ENCODE data around the gene ZFAND3.

The ZFAND3 gene

DNA sequence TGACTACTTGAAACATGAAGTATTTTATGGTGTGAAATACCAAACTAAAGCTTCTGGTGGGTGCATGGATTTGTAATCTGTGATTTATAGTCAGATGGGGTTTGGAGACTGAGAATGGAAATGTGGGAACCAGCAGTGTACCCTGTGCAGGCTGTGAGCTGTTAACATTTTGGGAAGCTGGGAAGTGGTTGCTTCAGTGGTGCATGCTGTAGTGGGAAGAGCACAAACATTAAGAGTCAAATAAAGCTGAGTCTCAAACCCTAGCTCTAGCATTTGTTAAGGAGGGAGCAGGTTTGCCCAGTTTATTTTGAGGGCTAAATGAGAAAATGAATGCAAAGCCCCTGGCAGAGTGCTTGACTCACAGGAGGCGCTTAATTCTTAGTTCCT lies 235.7 kb downstream of the ZFAND3 start:
- no peak for DNase-seq

DNA sequence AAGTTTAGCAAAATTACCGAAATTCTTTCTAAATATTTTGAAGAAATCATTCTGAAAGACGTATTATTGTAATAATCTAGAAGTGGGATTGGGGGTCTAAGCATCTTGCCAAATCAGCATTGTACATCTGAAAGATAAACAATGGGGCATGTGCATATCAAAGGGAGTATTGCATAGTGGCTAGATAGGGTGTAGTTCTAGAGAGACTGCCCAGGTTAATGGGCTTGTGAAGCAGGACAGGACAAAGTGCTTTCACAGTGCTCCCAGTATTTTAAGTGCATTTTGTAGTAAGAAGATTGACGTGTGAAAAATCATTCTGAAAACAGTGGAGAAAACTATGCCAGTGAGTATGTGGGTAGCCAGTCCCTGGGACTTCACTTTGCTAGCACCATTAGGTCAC lies 236.8 kb downstream of the ZFAND3 start:
- no peak for DNase-seq

DNA sequence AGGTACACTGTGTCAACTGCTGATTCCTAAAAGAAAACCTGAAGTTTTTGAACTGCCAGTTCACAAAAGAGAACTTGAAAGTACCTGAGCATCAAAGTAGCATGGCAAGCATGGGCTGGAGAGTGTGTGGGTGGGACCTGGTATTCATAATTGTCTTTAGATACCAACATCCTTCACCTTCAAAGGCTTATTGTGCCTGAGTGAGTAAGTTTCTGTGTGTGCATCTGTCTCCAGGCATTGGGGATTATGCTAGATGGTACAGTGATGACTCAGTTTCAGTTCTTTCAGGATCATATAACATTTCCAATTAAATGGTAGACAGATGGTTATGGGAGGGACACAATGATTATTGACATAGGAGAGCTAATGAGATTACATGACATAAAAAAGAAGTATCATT lies 238.5 kb downstream of the ZFAND3 start:
- no peak for DNase-seq

DNA sequence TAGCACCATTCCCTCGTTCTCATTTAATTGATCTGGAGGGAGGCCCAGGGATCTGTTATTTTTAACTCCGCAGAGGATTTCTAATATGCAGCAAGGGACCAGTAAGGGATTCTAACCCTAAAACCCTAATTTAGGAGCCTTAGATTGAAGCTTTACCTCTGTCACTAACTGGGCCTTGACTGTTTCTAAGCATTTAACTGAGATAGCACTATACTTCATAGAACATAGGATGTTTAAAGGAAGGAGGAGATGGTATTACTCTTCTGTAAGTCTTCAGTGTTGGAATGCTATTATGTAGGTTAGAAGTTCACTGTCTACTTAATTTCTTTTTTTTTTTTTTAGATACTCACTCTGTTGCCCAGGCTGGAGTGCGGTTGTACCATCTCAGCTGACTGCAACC lies 242.5 kb downstream of the ZFAND3 start:
- DNase-seq = no peak

DNA sequence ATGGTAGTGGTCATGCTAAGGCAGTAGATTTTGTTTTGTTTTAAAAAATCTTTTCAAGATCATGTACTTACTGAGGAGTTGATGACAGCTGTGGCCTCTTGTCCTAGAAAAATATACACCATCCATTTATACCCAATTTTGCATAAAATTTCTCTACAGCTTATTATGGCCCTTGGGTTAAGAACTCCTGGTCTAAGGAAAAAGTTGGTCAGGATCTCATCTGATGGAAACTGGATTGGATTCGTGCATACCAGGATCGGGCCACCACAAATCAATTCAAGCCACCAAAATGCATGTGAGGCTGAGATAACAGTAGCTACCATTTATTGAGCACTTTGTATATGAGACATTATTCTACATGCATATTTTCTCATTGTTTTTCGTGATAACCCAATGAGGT lies 244.4 kb downstream of the ZFAND3 start:
- no peak for DNase-seq

DNA sequence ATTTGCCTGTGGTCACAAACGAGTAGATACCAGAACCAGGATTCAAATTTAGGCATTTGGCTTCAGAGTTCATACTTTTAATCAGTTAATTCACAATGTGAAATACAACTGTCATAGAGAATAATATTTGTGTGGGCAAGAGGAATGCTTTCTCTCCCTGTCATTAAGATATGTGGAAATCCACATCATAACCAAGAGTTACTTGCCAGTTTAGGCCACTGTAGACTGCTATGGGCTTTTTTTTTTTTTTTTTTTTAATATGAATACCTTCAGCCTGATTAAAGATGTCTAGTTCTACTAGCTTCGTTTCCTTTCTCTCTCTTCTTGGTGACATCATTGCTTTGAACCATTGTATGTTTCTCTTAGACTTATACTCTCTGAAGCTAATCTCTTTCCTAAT lies 244.9 kb downstream of the ZFAND3 start:
- DNase-seq = no peak

DNA sequence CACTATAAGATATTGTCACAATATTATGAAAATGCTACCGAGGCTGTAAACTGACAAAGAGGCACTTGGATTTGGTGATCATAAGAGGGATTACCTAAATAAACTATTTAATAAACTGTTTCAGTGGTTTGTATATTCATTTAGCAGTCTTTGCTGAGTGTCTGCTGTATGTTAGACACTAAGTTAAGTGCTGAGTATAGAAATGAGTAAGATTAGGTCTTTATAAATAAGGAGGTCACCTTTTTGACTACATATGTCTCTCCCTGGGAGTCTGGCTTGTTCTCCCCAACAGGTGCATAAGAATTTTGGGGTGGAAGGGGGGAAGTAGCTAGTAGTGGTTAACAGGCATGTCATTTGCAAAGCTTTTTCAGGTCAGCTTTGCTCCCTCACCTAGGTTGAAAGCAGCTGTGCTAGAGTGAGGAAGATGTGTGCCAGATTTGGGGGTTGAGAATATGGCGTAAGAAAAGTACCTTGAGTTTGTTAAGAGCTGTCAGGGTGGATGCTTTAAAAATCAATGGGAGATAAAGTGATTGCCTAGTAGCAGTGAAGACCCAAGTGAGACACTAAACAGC lies 246.3 kb downstream of the ZFAND3 start:
- DNase-seq = no peak

DNA sequence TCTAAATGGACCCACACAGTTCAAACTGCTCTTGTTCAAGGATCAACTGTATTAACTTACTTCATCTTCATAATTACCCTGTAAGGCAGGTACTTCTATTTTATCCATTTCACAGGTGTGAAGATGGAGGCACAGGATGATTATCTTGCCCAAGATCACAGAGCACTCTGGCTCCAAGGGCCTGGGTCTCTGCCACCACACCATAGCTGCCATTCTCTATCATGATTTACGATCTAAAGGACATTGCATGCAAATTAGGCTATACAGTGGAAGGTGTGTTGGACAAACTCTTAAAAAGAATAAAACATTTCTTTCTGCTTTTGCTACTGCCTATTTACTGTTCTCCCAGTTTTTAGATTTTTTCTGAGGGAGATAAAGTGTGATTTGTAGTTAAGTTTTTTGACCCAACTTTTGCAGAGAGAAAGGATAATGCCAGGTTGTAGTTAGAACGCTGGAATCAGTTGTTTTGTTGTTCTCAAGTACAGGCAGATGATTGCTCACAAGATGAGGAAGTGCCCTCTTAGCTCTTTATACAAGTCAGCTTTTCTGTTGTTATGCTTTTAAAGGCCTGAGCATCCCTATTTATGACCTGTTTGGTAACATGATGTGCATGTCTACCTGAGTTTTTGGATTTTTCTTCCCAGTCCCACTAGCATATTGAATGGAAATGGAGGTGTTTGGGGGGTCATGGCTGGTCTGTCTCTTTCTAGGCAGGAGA lies 247.9 kb downstream of the ZFAND3 start:
- no peak for DNase-seq

DNA sequence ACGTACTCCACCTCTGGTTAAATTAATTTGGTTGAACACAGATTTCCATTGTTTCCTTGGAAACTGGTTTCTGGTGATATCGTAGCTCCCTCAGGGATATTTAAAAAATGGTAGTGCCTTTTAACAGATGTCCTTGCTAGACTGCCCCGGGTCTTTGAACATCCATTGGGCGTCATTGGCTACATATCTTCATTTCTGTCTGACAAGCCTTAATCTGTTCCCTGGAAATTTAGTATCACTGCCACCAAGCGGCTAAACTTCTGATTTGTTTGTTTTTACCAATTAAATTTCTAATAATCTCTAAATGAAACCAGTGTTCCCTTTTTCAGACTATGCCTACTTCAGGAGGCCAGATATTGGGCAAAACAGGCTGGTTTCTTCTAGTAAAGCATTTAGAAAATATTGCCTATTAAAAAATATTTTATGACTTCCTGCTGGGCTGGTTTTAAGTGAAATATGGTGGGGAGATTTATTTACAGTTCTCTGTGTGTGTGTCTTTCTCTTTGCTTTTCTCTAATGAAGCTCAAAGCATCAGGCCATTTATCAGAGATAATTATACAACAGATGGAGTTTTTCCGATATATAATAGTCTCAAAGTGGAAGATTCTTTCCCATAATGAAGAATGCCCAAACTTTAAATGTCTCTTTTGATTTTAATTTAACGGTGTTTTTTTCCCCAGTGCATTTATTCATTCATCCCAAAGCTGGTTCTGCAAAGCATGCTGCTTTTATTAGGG lies 249.5 kb downstream of the ZFAND3 start:
- no peak for DNase-seq

DNA sequence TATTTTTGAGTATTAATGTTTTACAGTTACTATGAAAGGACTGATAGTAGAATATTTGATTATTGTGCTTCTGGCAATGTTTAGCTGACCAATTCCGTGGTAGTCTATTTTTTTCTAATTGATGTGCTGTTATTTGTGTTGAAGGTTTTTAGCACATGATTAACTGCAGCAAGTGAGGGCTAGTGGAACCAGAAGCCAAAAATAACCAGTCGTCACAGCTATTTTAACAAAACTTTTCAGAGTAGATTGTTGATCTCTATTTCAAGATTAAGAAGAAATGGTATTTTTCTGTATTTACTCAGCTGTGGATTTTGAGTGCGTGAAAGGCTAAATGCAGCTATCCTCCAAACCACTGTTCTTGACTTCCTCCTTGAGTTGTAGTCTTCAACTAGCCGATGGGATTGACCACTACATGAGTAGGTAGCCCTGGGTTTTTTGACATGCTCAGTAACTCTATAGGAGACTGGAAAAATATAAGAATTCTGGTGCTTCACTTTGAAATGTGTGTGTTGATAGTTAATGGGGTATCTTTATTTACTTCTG lies 258.0 kb downstream of the ZFAND3 start:
- DNase-seq = no peak

DNA sequence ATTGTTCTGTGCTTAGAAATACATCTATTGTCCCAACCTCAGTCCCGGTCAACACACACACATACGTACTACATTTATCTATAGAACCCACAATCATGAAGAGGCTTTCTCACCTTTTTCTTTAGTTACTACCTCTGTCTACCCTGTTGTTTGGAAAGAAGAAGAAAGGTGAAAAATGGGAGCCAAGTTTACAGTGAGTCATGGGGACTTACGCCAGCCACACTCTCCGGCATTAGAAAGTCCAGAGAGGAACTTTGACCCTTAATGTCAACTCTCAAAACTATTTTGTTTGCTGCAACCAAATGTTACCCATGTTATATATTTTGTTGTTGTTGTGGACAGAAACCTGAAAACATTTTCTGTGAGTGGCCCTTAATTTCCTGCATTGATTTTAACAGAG lies 259.1 kb downstream of the ZFAND3 start:
- DNase-seq = no peak

DNA sequence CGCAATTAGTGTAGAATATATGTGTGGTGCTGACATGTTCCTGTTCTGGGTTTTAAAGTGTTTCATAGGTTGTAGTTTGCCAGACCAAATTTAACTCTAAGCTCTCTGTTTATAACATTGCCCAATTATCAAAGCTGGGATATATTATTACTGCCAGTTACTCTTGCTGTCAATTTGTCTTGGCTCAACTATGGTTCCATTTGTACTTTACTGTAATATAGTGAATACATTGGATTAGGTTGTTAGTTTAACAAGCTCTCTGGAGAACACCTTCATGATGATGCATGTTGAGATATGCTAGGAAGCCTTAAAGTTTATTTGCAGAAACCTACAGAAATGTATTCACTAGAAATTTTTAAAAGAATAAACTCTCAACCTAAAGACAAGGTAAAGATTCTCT lies 259.6 kb downstream of the ZFAND3 start:
- DNase-seq = no peak

DNA sequence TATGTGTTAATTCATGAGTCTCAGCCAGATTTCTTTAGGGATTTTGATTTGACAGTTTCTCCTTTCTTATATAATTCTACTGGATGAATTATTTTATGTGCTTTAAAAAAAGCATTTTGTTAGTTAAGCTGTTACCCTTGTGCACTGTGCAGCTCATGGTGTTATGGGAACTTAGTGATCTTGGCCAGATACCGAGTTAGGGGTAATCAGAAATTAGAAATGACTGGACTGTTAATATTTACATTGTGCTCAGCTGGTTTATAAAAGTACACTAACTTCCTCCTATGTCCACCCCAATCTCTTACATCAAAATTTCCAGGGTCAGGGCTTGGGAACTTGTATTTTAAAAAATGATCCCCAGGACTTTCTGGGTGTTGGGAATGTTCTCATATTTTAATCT lies 260.0 kb downstream of the ZFAND3 start:
- DNase-seq = no peak

DNA sequence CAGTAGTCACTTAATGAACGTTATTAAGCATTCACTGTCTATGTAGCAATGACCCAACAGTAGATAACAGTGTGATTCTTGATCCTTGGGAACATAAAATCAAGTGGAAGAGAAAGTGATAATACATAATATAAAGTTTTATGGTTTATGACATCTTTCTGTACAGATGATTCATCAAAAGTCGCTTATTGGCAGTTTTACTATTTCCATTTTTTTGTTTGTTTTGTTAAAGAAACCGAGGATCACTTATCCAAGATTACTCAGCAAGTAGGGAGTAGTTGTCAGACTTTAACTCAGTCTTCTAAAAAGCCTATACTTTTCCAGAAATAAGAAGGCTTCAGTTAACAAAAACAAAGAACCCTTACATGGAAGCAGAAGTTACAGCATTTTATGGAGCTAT lies 260.8 kb downstream of the ZFAND3 start:
- no peak for DNase-seq

DNA sequence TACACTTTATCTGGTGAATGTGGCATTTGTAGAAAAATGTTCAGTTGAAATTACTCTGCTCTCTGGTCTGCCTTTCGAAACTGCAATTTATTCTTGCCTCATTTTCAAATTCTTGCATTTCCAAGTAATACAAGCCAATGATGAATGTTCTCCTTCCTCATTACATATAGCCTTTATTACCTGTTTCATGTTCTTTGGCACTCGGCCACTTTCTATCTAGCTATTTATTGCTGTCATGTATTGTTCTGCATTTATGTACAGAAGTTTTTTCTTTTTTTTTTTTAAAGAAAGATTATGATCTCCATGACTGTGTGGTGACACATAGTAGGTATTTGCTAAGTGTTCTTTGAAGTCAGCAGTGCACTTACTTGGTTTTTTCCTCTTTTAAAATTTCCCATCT lies 261.4 kb downstream of the ZFAND3 start:
- DNase-seq = no peak

DNA sequence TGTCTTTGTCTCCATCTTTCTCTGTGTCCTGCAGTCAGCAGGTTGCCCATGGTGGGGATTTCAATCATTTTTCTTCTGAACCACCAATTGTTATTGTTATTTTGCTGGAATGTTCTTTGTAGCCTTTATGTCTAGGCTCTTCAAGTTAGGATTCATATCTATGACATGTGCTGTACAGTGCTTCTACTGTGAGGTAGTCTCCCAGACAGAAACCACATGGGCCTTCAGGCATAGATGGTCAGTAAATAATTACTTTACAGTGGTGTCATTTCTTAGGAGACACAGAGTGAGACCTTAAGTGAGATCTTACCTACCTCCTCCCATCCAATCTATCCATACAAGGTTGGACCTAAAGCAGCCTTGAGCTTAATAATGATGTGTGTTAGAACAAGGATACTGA lies 265.5 kb downstream of the ZFAND3 start:
- DNase-seq = no peak

DNA sequence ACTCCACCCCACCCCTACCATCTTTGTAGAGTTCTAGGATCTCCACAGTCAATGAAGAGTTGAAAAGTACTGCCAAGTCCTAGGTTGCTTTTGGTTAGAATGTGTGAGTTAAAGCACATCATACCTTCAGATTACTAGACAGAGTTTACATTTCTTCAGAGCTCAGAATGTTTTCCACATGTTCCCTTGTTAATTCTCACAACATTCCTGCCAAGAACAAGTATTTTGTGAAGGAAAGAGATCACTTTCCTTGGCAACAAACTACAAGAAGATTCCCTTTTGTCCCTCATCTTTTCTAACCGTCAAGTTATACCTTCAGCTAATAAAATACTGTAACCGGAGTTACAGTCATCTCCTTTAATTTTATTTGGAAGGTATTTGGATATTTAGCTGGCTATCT lies 266.8 kb downstream of the ZFAND3 start:
- DNase-seq = no peak

DNA sequence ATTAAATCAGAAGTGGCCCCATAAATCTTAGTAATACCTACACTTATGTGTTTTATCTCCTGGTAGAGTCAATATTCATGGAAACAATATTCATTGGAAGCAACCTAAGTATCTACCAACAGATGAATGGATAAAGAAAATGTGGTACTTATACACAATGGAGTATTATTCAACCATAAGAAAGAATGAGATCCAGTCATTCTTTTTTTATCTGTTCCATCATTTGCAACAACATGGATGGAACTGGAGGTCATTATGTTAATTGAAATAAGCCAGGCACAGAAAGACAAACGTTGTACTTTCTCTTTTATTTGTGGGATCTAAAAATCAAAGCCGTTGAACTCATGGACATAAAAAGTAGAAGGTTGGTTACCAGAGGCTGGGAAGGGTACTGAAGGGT lies 268.5 kb downstream of the ZFAND3 start:
- no peak for DNase-seq

DNA sequence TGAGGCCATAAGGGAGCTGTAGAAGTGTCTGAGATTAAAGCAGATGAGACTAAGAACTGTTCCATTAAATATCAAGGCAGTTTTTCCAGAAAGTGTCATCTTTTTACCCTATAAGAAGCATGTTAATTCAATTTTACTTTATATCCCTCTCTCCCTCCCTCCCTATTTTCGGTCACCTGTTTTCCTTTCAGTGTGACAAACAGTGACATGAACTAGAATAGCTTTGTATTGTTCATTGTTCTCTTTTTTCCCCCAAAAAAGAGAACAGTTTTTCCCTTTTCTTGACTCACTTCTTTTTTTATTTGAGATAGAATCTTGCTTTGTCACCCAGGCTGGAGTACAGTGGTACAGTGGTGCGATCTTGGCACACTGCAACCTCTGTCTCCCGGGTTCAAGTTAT lies 269.3 kb downstream of the ZFAND3 start:
- no peak for DNase-seq

DNA sequence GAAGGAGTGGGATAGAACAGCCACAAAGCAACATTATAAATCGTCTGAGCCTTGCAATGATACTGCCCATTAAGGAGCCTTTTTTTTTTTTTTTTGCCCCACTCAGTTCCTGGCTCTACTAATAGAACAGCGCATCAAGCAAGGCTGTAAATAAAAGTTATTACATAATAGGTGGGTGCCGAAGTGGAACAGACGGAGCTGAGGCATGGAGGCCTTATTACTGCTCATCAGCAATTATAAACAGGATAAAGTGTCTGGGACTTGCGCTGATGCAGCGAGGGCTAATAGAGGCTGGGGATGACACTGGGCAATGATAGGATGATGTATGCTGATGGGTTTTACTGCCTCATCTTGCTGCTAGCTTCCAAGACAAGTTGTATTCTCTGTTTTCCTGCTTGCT lies 272.1 kb downstream of the ZFAND3 start:
- no peak for DNase-seq

DNA sequence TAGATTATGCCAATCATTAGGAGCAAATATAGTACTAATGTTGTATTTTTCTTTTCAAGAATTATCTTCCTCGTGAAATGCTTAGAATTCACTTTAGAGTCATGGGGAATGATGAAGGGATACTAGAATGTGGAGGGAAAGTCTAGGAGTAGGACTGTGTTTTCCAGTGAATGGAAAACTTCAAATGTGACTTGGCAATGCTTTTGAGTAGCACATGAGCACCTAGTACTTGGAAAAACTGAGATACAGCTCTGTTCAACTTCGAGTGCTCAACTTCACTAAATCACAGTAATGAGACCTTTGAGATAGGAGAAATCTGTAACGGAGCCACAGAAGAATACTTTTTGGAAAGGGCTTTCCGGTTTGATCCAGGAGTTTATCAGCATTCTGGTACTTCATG lies 272.9 kb downstream of the ZFAND3 start:
- no peak for DNase-seq

DNA sequence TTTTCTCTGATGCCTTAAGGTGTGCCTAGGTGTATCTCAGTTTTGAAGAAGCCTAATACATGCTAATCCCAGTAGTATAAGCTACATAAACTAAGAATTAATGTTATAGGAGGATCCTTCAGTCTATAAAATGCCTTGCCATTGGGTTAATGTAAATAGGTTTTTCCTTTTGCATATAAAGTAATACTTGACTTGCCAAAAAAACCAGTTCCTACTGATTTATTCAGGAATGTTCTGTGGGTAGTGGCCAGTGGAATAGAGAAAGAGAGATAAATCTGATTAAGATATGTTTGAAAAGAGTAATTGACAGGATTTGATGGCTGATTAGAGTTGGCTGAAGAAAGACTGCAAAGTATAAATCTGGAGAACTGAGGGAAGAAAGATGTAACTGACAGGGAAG lies 273.4 kb downstream of the ZFAND3 start:
- no peak for DNase-seq

DNA sequence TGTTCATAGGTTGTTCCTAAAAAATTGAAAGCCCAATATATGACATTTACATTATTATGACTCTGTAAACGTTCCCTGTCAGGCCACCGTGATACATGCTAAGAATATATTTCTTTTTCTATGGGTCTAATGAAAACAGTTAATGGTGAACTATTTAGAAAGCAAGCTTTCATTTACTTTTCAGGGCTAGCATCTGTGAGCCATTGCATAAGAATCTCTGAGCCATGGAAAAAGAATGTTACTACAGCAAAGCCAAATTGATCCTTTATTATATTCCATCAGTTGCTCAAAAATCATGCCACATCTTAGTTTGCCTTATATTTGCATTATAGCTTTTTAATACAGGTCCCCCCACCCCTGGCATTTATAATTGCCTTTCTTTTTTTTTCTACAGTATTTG lies 275.5 kb downstream of the ZFAND3 start:
- no peak for DNase-seq

DNA sequence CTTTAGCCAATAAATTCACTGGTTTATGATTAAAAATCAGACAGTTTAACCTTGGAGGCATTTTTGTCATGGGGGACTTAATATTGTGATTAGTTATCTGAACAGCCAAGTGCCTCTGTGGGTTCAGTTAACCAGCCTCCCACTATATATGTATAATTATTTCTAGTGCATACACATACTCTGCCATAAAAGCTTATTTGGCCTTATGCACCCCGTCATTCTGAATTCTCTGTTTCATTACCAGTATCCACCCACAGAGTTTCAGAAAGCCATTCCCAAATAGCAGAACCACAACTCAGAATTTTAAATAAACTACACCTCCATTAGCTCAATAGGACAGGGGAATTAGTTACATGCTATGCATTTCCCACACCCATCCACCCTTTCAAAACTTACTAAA lies 279.7 kb downstream of the ZFAND3 start:
- no peak for DNase-seq
